IPS-18c (cell line): ENCODE data around the gene GSTA1.
"Not testable (repeated sequence)": the region's sequence is repeated elsewhere in the genome, so short reads cannot be mapped to it uniquely, and the experiment has no call there.

Source experiments
- H3K4me3 ChIP-seq: 2 replicates; pipeline ENCODE4 v1.7.0; 2013; ENCODE audit warnings: low read depth, mild to moderate bottlenecking, low read length, moderate library complexity; ENCODE audit not compliant: insufficient read depth
- H3K9me3 ChIP-seq: one replicate; pipeline ENCODE4 v1.6.1; 2013; ENCODE audit warnings: mild to moderate bottlenecking, low read length, moderate library complexity; ENCODE audit not compliant: control insufficient read depth, insufficient read depth

Gene GSTA1

DNA sequence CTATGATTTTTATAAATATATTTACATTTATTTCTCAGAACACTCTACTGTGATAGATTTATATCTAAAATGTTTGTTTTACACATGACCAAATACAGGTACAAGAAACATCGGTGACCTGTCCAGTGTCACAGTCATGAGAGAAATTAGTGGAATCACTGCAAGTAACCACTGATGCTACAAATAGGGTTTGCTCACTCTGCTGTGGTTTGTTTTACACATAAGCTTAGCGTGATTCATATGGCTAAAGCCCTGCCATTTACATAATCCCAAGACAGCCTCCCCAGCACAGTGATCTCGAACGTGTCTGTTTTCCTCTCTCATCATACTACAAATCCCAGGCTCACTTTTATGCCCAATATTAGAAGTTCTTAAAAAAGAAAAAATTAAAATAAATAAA lies 34.2 kb downstream of the GSTA1 start:
- not testable (repeated sequence) for H3K4me3 ChIP-seq, H3K9me3 ChIP-seq

DNA sequence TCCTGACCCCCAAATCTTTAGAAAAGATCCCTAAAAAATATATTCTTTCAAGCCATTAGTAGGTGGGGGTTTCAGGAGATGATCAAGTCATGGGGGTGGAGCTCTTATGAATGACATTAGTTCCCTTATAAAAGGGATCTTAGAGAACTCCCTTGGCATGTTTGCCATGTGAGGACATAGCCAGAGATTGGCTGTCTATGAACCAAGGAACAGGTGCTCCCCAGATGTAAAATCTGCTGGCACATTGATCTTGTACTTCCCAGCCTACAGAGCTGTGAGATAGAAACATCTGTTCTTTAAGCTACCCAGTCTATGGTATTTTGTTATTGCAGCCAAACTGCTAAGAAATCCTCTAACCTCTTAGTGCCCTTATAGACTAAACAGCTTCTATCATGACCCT lies 36.0 kb downstream of the GSTA1 start:
- not testable (repeated sequence) for H3K4me3 ChIP-seq, H3K9me3 ChIP-seq

DNA sequence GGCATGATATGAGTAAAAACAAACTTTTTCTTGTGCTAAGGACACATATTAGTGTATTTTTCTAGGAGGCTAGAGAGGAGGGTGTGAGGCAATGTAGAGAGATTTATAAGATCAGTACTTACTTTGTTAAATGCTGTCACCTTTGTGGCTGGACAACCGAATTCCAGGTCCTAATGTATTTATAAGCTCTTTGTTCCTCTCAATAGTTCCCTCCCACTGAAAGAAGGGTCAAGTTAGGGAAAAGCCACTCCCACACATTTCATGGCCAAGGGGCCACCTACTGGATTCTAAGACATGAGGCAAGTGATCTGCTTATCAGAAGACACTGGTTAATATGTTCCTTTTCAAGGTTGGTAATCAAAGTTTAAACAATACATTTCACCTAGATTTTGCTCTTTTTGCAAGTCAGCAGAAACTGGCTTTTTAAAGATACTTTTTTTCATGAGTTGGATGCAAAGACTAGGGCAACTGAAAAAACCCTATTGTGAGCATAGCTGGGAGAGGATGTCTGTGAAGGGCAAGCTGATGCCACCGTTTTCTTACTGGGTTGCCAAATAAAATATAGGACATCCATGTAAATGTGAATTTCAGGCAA lies 40.2 kb downstream of the GSTA1 start, which contains the start of gene GSTA2:
TSS of gene GSTA2 (minus strand) at position 154 of the 595 bp plus-strand sequence. CDS start 5,528 bp downstream, outside the sequence.
- H3K4me3 ChIP-seq, H3K9me3 ChIP-seq: not testable (repeated sequence)

DNA sequence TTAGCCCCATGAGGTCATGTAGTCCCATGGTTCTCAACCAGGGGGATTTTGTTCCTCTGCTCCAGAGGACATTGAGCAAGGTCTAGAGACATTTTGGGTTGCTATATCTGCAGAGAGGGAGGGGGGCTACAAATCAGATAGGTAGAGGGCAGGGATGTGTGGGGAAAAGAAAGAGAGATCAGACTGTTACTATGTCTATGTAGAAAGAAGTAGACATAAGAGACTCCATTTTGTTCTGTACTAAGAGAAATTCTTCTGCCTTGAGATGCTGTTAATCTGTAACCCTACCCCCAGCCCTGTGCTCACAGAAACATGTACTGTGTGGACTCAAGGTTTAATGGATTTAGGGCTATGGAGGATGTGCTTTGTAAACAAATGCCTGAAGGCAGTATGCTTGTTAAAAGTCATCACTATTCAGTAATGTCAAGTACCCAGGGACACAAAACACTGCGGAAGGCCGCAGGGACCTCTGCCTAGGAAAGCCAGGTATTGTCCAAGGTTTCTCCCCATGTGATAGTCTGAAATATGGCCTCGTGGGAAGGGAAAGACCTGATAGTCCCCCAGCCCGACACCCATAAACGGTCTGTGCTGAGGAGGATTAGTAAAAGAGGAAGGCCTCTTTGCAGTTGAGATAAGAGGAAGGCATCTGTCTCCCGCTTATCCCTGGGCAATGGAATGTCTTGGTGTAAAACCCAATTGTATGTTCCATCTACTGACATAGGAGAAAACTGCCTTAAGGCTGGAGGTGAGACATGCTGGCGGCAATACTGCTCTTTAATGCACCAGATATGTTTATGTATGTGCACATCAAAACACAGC lies 41.7 kb downstream of the GSTA1 start:
- not testable (repeated sequence) for H3K4me3 ChIP-seq, H3K9me3 ChIP-seq

DNA sequence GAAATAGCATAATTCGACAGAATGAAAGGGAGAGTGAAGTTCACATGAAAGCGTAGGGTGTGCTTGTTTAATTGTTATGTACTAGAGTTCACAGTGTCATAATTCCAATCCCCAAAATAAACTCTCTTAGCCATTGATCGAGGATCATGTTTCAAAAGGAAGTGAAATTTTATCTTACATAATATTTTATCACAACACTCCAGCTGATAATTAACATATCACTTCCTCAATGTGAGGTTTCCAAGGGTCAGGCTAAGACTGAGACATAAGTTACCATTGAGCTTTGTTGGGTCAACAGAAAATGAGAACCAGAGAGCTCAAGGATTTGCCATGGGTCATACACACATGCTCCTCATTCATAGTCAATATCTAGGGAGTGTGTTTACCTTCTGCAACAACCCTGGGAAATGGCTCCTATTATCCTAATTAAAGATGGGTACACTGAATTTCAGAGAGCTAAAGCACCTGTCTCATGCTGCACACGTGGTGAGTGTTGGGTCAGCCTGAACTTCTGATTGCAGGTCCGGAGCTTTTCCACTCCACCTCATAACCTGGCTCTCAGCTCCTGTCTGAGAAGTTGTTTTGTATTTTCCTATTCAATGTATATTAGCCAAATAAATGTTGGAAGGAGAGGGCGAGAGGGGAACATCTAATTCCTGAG lies 43.4 kb downstream of the GSTA1 start:
- H3K4me3 ChIP-seq: no peak overlapping the region
- peaks cover 2% of the 10 kb centered on the region for H3K9me3 ChIP-seq

DNA sequence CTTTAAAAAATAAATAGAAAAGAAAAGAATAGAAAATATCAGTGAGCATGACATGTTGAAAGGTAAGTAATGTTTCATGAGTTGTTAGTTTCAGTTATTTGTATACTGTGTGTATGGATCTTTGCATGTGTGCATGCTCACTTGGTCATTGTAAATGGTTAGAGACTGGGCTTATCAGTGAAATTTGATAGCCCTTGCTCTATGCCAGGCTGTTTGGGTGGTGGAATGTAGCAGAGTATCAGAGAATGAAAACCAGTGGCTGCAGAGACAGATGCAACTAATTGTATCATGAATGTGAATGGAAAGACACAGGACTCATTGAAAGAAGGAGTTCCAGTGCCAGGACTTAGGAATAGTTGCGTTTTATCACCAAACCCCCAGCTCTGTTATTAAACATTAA lies 44.5 kb downstream of the GSTA1 start:
- Histone ChIP-seq H3K9me3 (peaks cover 2% of the 10 kb centered on the region), H3K4me3 (no peak overlapping the region)

DNA sequence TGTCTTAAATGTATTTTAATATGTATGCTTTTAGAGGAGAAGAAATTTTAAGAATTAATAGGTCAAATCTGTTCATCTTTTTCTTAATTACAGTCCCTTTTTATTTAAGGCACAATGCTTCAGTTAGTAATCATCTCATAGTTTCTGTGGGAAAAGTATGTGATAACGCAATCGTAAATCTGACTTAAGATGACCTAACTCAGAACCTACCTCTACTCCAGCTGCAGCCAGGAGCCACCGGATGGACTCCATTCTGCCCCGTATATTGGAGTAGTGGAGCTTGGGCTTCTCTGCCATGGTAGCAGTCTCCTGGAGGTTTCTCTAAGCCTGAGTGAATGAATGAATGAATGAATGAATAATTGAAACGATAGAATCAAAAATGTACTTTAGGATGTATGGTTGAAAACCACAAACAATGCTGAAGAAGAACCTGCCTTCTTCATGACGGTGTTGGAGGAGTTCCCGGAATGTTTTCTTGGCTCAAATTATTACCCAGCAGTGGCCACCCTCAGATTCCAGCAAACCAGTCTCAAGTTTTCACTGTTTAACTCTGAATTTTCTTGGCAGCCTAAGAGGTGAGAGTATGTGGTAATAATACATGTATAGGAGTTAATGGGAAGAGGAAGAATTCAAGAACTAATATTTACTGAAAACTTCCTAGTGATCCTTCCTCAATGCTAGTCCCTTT lies 45.8 kb downstream of the GSTA1 start:
- not testable (repeated sequence) for H3K4me3 ChIP-seq, H3K9me3 ChIP-seq

DNA sequence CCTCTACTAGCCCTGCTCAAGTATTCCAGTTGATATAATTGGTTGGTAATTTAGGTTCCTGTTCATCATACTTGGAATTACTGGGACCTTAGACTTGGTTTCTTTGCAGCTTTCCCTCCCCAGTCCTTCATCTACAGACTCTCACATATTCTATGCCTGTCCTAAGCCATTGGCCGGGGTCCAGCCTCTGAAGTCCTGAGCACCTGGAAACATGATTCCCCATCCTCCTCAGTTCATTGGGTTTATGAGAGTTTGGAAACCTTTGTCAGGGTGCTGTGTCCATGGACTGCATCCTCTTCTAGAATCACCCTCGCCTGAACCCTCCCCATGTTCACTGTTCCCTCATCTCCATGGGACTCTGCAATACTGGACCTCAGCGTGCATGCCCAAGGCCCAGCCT lies 49.2 kb downstream of the GSTA1 start:
- no peak overlapping the region for H3K4me3 ChIP-seq
- peaks cover 4% of the 10 kb centered on the region for H3K9me3 ChIP-seq

DNA sequence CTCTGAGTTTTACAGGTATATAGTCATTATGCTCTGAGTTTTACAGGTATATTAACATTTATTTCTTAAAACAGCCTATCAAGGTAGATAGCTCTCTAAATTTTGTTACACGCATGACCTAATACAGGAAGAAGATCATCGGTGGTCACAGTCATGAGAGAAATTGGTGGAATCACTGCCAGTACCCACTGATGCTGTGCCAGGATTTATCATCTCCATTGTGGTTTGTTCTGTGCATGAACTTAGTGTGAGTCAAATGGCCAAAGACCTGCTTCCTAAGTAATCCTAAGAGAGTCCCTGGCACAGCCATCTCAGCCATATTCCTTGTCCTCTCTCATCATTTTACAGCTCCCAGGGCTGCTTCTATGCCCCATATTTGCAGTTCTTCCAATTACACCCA lies 50.5 kb downstream of the GSTA1 start:
- not testable (repeated sequence) for H3K4me3 ChIP-seq, H3K9me3 ChIP-seq

DNA sequence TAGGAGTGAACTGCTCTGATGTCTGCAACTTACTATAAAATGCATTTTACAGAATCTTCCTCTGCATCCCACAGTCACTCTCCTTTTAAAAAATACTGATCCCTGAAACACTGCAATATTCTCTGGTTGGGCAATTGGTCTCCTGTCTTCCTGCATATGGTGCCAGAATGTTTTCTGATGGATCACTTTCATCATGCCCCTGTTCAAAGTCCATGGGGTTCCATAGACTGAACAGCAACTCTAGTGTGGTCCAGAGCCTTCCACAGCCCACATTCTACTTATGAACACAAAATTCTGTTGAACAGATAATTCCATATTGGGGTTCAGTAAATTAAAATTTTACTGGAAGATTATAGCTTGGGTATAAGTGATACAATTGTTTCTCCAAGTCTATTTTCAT lies 51.3 kb downstream of the GSTA1 start:
- peaks cover 4% of the 10 kb centered on the region for H3K9me3 ChIP-seq
- H3K4me3 ChIP-seq: no peak overlapping the region

DNA sequence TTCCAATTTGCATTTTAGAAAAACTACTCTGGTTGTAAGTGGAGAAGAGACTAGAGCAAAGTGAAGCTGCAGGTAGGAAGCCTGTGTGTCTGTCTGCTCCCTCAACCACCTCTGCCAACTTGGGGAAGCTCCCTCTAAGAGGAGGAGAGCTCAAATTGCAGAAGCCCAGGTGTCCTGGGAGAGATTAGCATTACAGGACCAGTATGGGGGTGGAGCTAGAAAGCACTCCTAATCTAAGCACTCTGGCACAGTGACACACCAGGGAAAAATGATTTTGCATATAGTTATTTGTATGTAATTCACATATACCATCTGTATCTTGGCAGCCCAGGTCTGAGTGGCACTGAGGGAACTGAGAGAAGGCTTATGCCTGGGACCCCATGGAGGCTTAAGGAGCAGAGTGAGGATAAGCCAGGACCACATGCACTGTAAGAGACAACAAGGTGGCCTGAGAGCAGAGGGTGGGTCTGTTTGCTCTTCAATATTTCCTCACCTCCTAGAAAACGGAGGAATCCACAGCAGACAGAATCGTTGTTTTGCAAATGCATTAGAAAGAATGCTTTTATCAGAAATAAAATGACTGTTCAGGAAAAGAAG lies 54.0 kb downstream of the GSTA1 start:
- H3K9me3 ChIP-seq: peaks cover 4% of the 10 kb centered on the region
- H3K4me3 ChIP-seq: no peak overlapping the region

DNA sequence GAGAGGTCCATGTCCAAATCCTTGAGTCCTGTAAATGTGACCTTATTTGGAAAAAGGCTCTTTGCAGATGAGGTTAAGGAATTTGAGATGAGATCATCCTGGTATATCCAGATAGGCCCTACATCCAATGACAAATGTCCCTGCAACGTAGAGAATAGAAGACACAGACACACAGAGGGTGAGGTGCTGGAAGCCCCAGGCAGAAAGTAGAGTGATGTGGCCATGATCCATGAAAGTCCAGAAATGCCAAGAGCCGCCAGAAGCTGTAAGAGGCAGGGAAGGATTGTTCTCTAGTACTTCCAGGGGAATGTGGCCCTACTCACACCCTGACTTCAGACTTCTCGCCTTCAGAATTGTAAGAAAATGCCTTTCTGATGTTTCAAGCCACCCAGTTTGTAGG lies 56.3 kb downstream of the GSTA1 start:
- H3K9me3 ChIP-seq, H3K4me3 ChIP-seq: not testable (repeated sequence)

DNA sequence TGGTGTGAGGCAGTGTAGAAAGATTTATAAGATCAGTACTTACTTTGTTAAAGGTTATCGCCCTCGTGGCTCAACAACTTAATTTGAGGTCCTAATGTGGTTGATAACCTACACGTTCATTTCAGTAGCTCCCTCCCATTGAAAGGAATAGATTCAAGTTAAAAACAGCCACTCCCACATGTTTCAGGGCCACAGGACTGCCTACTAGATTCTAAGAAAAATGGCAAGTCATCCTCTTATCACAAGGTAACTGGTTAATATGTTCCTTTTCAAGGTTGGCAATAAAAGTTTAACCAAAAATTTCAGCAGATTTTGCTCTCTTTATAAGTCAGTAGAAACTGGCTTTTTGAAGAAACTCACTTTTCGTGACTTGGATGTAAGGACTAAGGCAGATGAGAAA lies 57.4 kb downstream of the GSTA1 start:
- H3K9me3 ChIP-seq: no peaks in the 10 kb centered on the region
- H3K4me3 ChIP-seq: no peak overlapping the region

DNA sequence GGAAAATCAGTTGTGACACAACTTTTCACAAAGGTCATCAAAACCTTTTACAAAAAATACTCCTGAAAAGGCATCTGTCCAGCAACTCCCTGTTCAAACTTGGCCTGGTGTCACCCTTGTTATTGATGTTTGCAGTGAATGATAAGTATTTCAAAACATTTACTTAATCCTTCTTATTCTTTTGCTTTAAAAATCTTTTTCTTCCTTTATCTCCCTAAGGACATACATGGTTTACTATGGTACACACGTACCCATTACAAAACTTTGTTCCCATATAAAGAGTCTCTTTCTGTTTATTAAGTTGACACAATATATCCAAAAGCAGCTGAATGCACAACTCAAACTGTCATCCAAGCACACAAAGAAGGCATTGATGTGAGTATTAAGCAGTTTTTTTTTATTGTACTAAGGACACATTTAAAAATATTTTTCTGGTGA lies 57.8 kb downstream of the GSTA1 start:
- H3K4me3 ChIP-seq: no peak overlapping the region
- no peaks in the 10 kb centered on the region for H3K9me3 ChIP-seq

DNA sequence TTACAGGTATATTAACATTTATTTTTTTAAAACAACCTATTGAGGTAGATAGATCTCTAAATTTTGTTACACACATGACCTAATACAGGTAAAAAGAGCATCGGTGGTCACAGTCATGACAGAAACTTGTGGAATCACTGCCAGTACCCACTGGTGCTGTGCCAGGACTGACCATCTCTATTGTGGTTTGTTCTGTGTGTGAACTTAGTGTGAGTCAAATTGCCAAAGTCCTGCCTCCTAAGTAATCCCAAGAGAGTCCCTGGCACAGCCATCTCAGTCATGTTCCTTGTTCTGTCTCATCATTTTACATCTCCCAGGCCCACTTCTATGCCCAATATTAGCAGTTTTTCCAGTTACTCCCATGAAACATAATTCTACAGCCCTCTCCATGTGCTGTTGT lies 61.7 kb downstream of the GSTA1 start:
- no peaks in the 10 kb centered on the region for H3K9me3 ChIP-seq
- no peak overlapping the region for H3K4me3 ChIP-seq
